GM18951 (cell line): ENCODE data around the gene GOLT1A.

Experiments used
- POLR2A ChIP-seq: IDR thresholded peaks from 4 replicates; pipeline ENCODE4 v1.6.1; 2011; ENCODE audit warnings: mild to moderate bottlenecking; ENCODE audit not compliant: insufficient read length, insufficient read depth; ENCODE audit errors: extremely low read depth
- in situ Hi-C: fragments of 300-500 bp; cut with MboI; formaldehyde crosslinking; loops from one replicate; pipeline ENCODE4 v1.12.0; 2022; ENCODE audit warnings: low sequenced_read_pairs, mixed read lengths, inconsistent platforms; ENCODE audit not compliant: unreplicated experiment

GOLT1A gene

DNA sequence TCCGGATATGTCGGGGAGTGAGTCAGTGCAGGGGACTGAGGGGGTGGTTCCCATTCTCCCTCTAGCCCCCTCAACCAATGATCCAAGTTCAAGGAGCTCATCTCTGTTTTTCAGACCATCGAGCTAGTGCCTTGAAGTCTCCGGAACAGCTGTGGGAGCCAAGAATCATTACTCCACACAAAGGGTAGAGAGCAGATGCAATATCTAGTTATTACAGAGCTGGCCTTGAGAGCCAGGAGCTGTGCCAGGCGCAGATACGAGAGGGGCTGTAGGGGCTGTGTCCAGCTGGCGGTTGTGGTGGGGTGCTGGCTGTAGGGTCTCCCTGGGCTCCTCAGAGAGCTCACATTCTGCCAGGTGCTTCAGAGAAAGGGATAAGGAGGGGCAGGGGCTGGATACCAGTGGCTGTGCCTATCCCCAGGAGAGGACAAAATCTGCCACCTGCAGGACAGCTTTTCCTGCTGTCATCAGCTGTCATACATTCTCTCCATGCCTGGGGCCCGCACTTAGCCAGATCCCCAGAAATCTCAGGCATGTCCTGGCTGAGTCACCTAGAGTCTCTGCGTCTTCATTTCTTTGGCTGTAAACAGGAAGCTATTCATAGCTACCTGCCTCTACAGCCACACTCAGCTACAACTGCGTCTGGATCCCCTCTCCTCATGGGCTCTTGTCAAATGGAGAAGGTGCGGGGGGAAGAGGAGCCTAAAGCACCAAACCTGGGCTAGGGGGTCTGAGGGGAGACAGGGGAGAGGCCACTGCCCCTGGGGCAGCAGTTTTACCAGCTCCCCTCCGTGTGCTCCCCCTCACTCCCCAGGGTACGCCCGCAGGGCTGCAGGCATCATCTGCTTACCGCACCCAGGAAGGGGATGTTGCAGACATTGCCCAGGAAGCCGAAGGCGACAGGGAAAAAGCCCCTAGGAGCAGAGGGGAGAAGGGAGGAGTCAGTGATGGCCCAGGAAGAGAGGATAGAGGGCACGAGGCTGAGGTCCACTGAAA, 15.1 kb downstream of the GOLT1A start:
- in situ Hi-C loops: no loop called here

DNA sequence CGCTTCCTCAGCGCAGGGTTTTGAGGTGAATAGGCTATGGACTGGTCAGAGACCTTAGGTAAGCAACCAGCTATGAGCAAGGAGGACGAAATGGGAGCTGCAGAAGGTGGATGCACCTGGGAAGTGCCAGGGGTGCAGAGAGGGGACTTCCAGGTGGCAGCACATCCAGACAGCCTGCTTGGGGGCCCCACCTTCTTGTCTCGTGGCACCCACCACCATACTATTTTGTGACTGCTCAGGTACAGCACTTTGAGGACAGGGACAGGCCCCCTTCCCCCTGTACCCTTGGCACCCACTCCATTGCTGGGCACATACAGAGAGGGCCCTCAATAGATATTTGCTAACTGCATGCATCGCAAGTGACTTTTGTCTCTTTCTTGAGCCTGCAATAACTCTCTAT, 16.7 kb downstream of the GOLT1A start:
- TF ChIP-seq POLR2A: no peak
- in situ Hi-C loops: no loop called here

More for the DNA sequence above, 15.1 kb downstream of the GOLT1A start:
- TF ChIP-seq POLR2A: no peak

DNA sequence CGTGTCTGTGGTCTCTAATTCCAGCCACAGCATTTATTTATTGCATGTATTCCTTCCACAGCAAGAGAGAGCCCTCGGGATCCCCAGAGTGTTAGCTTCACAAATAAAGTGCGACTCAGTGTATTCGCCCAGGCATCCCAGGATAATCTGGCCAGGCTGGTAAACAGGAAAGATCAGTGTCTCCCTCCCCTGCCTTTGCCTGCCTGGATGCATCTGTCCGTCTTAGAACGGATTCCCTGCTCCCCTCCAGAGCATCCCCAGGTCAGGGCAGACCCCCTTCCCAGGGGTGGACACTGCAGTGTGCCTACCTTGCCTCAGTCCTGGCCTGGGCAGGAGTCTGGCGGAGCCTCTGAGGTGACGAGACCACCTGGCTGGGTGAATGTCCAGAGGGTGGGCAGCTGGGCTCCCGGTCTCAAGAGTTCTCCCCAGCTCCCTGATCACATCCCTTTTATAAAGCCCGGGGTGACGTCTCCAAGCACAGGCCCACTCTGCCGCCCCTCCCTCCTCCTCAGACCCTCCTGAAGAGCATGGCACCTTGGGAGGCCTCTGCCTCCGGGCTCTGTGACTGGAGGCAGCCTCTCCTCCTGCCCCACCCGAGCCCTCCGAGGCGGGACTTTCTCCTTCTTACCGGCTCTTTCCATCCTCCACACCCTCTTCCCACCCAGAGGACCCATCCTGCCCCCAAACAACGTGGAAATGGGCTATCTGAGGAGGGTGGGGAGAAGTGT, 17.6 kb downstream of the GOLT1A start, which contains the start of gene KISS1:
KISS1 (minus strand) TSS at position 424 of the 728 bp plus-strand sequence. CDS start 3,615 bp downstream, outside the sequence.
- in situ Hi-C loops: no loop called here
- no peak for TF ChIP-seq POLR2A

DNA sequence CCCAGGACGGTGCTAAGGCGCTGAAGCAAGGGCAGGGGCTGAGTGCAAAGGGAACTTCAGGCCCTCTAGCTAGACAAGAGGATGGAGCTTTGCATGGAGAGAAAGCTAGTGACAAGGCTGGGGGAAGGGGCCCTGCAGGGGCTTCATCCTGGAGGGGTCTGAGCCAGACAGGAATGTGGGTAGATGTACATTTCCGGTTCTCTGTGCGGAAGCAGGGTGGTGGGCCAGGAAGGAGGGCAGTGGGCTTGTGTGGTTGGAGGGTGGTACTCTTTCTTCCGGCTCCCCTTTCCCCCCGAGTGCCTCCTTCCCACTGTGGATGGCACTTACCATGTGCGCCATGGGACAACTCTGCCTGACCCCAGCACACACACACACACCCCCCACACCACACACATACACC, 19.0 kb downstream of the GOLT1A start:
- in situ Hi-C loops: no loop called here
- no peak for TF ChIP-seq POLR2A

DNA sequence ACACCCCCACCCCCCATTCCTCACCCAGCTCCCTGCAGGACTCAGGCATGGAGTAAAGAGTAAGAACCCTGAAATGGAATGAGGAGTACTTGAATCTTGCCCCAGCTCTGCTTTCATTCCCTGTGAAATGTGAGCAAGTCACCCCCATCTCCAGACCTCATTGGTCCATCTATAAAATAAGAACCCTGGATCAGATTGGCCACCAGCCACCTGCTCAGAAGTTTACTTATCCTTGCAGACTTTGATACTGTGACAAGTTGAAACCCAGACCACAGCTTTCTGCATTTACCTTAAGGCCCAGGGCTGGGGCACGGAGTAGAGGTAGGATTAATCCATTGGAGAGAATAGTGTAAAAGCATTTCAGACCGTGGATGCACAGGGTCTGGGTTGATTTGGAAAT, 19.7 kb downstream of the GOLT1A start:
- in situ Hi-C loops: no loop called here
- TF ChIP-seq POLR2A: no peak

DNA sequence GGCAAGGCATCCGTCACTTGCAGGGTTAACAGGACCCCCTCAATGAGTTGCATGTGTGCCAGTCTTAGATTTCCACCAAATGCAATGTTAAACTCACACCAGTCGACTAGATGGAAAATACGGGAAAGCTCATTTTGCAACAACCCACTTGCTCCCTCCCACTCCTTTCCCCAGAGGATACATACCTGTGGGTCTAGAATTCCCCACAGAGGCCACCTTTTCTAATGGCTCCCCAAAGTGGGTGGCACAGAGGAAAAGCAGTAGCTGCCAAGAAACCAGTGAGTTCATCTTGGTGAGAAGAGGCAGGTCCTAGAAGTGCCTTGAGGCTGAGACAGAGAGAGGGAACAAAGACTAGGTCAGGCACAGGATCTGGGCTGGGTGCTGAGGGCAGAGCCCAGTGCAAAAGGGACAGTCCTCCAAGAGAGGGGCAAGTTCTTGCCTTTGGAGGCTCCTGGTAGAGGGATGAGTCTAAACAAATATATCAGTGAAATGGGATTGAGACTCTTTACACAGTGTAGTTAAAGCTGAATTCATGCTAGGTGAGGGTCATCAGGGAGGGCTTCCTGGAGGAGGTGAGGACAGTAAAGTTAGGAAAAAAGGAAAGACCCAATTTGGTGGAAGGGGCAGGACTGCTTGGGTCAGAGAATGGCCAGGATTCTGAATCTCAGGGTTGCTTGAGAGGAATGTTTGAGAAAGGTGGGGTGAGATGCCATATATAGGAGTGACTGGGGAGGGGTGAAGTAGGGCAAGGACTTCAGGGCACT, 21.0 kb downstream of the GOLT1A start:
- in situ Hi-C loops: no loop called here
- TF ChIP-seq POLR2A: no peak

DNA sequence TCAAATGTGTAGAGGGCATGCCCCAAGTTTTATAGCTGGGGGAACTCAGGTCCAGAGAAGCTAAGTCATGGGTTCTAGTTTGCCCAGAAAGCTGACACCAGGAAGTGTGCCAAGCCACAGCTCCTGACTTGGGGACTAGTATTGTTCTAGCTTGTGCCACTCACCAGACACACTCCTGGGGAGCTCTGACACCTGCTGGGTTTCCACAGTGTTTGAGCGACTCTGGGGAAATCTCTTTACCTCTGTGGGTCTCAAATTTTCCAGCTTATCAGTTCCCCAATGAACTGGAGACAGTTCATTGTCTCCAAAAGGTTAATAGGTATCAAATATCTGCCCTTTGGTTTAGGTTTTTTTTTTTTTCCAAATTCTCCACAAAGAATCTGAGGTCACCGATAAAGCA, 21.7 kb downstream of the GOLT1A start:
- in situ Hi-C loops: no loop called here
- TF ChIP-seq POLR2A: no peak

DNA sequence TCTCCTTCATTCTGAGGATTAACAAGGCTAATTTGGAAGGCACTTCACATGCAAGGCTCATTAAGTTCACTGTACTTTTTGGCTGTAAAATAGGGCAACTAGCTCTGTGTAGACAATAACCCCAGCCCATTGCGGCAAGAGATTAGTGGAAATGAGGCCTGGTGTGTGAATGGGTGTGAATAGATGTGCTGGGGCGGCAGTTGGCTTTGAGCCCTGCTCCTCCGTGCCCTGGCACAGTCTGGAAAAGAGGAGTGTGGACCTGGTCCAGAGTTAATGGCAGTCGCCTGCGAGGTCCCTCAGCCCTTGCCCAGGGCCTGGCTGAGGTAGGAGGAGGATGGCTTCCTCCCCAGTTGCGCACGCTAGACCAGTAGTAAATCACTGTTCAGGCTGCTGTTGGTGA, 22.3 kb downstream of the GOLT1A start:
- in situ Hi-C loops: no loop called here
- no peak for TF ChIP-seq POLR2A

DNA sequence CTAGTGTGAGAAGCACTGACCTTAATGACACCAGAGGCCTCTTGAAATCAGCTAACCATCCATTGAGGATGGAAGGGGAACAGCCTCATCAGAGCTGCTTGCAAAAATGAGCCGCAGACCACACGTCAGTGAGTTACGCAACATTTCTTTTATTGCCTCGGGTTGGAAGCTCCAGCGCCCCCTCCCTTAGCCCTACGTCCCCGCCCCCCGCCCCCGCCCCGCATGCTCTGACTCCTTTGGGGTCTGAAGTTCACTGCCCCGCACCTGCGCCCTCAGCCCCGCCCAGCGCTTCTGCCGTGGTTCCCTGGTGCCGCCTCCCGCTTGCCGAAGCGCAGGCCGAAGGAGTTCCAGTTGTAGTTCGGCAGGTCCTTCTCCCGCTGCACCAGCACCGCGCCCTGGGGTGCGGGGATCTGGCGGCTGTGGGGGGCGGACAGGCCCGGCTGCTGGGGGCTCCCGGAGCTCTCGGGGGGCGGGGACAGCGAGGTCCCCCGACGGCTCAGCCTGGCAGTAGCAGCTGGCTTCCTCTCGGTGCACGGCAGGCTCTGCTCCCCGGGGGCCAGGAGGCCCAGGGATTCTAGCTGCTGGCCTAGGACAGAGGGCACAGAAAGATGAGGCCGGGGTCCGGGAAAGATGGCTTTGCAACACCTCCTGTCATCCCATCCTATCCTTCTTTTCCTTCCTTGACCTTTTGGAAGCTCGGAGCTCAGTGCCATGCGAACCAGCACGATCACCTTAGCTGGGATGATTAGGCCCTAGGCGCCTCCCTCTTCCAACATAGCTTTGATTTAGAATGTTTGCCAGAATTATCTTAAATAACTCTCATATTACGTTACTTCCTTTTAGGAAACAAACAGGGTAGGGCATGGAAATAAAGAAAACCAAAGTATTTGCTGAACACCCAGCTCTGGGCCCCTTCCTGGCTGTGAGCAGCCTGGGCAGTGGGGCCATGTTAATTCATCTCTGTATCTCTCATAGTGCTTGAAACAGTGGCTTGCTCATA, 23.3 kb downstream of the GOLT1A start:
- TF ChIP-seq POLR2A: no peak
- in situ Hi-C loops: no loop called here

DNA sequence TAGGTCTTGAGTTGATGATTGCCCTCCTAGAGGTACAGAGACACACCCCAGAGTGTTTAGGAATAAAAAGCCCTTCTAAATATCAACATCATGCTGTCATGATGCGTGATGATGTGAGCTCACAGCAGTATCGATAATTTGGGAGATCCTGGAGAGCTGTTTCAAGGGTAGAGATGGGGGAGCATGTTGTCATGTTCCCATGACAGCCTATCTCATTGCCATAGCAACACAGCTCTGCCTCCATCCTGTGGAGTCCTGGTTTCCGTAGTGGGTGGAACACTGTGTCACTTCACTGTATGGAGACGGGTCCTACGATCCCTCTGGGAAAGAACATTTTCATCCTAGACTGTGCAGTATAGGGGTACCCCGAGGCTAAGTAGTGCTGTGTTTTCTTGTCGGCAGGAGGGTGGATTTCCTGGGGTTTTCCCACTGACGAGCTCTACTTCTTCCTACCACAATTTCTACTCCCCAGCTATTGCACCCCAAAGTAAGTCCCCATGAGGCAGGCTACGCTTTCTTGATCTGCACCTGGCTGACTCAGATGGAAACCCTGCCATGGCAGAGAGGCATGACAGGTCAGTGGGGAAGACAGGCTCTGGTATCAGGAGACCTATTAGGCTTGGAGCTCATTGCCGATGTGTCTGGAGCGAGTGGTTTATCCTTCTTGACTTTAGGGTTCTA, 24.7 kb downstream of the GOLT1A start:
- in situ Hi-C loops: no loop called here

DNA sequence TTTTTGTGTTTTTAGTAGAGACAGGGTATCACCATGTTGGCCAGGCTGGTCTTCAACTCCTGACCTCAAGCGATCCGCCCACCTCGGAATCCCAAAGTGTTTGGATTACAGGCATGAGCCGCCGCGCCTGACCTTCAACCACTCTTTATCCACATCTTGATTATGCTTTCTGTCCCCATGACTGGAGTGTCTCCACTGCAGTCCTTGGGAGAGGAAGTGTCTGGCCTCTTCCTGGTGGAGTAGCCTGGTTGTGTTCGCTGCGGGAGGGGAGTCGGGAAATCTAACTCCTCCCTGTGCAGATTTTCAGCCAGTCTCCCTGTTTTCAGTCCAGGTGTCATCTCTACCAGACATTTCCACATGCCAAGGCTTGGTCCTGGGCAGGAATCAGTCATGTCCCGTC, 27.2 kb downstream of the GOLT1A start:
- TF ChIP-seq POLR2A: no peak

More for the DNA sequence above, 24.7 kb downstream of the GOLT1A start:
- TF ChIP-seq POLR2A: no peak

DNA sequence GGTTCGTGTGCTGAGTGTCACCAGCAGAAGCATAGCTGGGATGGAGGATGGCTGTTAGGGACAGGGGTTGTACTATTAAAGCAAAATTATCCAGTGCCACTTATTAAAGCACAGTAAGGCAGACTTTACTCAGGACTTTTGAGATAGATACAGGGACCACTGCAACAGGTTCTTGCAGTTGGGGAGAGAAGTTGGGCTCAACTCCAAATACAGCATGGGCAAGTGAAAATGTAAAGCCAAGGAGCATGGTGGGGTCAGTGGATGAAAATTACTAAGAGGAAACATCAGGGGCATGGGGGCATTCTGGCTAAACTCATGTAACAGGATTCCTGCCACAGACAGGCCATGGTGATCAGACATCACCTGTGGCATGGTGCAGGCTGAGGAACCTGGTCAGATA, 32.7 kb downstream of the GOLT1A start:
- in situ Hi-C loops: no loop called here
- no peak for TF ChIP-seq POLR2A

More for the DNA sequence above, 27.2 kb downstream of the GOLT1A start:
- in situ Hi-C loops: no loop called here

DNA sequence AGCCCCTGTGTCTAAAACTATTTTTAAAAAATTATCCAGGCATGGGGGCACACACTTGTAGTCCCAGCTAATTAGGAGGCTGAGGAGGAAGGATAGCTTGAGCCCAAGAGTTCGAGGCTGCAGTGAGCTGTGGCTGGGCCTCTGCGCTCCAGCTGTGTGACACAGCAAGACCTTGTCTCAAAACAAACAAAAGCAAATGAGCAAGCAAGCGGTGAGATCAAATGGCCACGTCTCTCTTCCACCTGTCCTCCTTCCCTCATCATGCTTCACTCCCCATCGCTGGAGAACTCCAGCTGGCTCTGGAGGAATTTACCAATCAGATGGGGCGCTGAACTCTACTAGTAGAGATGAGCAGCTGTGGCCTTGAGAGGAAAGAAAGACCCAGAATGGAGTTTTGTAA, 33.7 kb downstream of the GOLT1A start:
- in situ Hi-C loops: no loop called here
- no peak for TF ChIP-seq POLR2A
